ENCODE data around the gene ARL14EP. TPM values are rescaled to one million over a fixed set of nuclear protein-coding genes. Genes with fewer than 3 reads are reported as not detected.

The ARL14EP gene
- total RNA-seq, 1 donor from 2014 or later: 36.5 TPM

DNA sequence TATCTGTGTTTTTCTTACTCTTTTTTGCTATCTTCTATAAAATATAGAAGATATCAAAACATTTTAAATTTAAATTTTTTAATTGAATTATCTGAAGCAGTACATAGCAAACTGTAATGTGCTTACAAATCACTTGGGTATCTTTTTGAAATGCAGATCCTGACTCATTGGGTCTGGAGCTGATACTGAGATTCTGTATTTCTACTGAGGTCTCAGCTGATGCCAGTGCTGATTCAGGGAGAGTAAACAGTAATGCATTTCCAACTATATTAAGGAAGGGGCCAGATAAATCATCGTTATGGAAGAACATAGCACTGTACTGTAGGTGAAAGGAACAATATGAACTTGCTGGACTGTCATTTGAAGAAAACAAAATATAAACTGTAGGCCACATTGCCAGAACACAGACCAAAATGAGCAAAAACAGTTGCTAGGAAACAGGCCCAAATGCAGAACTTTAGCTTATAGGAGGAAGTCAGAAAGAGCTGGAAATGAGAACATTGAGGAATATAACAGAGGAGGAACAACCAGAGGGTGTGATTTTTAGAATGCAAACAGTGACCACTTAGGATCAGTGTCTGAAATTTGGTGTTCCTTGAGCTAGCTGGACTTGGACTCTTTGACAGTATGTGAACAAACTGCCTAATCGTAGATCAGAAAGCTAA is 3.3 kb downstream of the ARL14EP start:
- intact Hi-C loops (cut with micrococcal nuclease): no loop called here
- H3K9me3 ChIP-seq (replicated peaks): no peaks in the 10 kb centered on the region
- H3K36me3 ChIP-seq: peaks cover 6% of the 10 kb centered on the region
- DNase-seq: no peak
- no peak overlapping the region for H3K4me3 ChIP-seq
- H3K27ac ChIP-seq (replicated peaks): peak overlapping the region; percentile 10
- no peaks in the 10 kb centered on the region for H3K27me3 ChIP-seq (ENCODE audit: low read depth)
- H3K4me1 ChIP-seq: peaks cover 66% of the 10 kb centered on the region
- TF ChIP-seq, protein P1, sequence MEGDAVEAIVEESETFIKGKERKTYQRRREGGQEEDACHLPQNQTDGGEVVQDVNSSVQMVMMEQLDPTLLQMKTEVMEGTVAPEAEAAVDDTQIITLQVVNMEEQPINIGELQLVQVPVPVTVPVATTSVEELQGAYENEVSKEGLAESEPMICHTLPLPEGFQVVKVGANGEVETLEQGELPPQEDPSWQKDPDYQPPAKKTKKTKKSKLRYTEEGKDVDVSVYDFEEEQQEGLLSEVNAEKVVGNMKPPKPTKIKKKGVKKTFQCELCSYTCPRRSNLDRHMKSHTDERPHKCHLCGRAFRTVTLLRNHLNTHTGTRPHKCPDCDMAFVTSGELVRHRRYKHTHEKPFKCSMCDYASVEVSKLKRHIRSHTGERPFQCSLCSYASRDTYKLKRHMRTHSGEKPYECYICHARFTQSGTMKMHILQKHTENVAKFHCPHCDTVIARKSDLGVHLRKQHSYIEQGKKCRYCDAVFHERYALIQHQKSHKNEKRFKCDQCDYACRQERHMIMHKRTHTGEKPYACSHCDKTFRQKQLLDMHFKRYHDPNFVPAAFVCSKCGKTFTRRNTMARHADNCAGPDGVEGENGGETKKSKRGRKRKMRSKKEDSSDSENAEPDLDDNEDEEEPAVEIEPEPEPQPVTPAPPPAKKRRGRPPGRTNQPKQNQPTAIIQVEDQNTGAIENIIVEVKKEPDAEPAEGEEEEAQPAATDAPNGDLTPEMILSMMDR (IDR thresholded peaks at IDR 0.05; ENCODE audit: borderline replicate concordance): no peak

DNA sequence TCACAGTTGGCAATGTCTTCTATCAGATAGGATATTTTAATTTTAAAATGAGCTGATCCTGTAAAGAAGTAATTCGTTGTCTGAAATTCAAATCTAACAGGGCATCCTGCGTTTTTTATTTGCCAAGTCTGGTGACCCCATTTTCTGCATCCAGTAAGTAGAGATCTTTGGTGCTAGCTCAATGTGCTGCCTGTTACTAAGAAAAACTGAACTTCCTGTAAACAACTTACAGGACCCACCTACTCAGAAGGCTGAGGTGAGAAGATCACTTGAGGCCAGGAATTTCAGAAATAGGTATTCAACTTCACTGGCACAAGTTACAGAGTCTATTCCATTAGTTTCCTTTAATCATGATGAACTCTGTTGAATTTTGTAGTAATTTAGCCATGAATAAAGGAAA is 4.0 kb downstream of the ARL14EP start:
- Histone ChIP-seq H3K27ac (replicated peaks) (peak overlapping the region; percentile 0), H3K4me3 (no peak overlapping the region), H3K4me1 (peaks cover 68% of the 10 kb centered on the region), H3K9me3 (replicated peaks) (no peaks in the 10 kb centered on the region), H3K27me3 (ENCODE audit: low read depth) (no peaks in the 10 kb centered on the region), H3K36me3 (peaks cover 13% of the 10 kb centered on the region)
- TF ChIP-seq, protein P1 (IDR thresholded peaks at IDR 0.05; ENCODE audit: borderline replicate concordance): no peak
- intact Hi-C loops (cut with micrococcal nuclease): no loop called here
- no peak for DNase-seq

DNA sequence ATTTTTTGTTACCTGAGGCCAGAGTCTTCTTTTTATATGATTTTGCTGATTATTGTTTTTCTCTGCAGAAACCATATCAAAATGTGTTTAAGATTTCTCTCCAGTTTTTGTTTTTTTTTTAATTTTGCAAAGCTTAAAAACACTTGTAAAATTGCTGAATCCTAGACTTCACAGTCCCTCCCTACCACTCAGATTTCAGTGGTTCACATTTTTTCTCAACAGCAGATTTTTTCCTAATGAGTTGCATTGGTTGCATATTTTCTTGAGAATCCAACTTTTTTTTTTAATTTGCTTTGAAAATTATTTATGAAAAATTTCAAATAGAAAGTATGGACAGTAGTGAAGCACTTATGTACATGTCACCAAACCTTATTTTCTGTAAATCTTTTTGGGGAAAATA is 5.8 kb downstream of the ARL14EP start:
- Histone ChIP-seq H3K27me3 (ENCODE audit: low read depth) (no peaks in the 10 kb centered on the region), H3K9me3 (replicated peaks) (no peaks in the 10 kb centered on the region), H3K4me3 (no peak overlapping the region), H3K27ac (replicated peaks) (no peak overlapping the region), H3K4me1 (peaks cover 59% of the 10 kb centered on the region), H3K36me3 (peaks cover 28% of the 10 kb centered on the region)
- intact Hi-C loops (cut with micrococcal nuclease): no loop called here
- TF ChIP-seq, protein P1 (IDR thresholded peaks at IDR 0.05; ENCODE audit: borderline replicate concordance): no peak
- DNase-seq: no peak

DNA sequence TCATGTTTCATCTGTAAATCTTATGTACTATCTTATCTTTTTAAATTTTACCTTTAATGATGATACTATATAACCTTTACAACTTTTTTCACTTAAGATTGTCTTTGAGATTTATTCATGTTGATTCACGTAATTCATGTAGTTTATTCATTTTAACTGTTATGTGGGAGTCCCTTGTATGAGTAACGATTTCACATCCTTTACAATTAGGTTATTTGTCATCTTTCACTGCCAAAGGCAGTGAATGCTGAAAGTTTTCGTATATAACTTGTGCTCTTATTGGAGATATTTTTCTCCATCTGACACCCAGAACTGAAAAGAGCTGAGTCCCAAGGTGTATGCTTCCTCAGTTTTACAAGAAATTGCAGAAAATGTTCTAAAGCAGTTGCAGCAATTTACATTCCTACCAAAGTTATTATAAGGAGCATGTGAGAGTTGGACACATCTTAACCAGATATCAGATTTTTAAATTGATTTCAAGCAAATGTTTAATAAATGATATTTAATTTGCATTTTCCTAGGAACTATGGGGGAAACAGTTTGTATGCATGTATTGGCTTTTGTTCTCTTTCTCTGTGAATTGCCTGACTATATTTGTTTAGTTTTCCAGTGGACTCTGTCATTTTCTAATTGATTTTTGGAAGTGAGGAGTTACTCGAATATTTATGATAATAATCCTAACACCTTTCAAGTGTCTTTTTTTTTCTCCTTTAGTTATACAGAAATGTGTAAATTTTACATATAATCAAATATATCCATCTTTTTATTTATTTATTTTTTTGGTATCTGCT is 6.4 kb downstream of the ARL14EP start:
- no peaks in the 10 kb centered on the region for H3K27me3 ChIP-seq (ENCODE audit: low read depth)
- intact Hi-C loops (cut with micrococcal nuclease): no loop called here
- no peak overlapping the region for H3K27ac ChIP-seq (replicated peaks)
- no peak for DNase-seq
- H3K4me1 ChIP-seq: peaks cover 52% of the 10 kb centered on the region
- H3K9me3 ChIP-seq (replicated peaks): no peaks in the 10 kb centered on the region
- H3K36me3 ChIP-seq: peaks cover 35% of the 10 kb centered on the region
- TF ChIP-seq, protein P1 (IDR thresholded peaks at IDR 0.05; ENCODE audit: borderline replicate concordance): no peak
- no peak overlapping the region for H3K4me3 ChIP-seq

DNA sequence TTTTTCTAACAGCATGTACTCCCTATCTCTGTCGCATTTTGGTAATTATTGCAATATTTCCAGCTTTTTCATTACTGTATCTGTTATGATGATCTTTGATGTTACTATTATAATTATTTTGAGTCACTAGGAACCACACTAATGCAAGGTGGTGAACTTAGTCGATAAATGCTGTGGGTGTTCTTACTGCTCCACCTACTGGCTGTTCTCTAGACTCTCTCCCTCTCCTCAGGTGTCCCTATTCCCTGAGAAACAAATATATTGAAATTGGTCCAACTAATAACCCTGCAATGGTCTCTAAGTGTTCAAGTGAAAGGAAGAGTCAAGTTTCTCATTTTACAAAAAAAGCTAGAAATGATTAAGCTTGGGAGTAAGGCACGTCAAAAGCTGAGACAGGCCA is 10.5 kb downstream of the ARL14EP start:
- intact Hi-C loops (cut with micrococcal nuclease): no loop called here
- peaks cover 75% of the 10 kb centered on the region for H3K36me3 ChIP-seq
- TF ChIP-seq, protein P1 (IDR thresholded peaks at IDR 0.05; ENCODE audit: borderline replicate concordance): peak; percentile 59
- DNase-seq: no peak
- H3K4me1 ChIP-seq: peaks cover 17% of the 10 kb centered on the region
- no peak overlapping the region for H3K27ac ChIP-seq (replicated peaks)
- no peaks in the 10 kb centered on the region for H3K9me3 ChIP-seq (replicated peaks)
- no peaks in the 10 kb centered on the region for H3K27me3 ChIP-seq (ENCODE audit: low read depth)
- no peak overlapping the region for H3K4me3 ChIP-seq

Measured in left ventricle myocardium inferior (tissue), 1 donor.